SK-N-SH treated with all-trans-retinoic acid at 6 μM for 48 hours (cell line): ENCODE measurements around the gene MAML3.

Experiments
- ARNTL ChIP-seq: fragments of 450-650 bp; formaldehyde crosslinking; IDR thresholded peaks from 2 replicates; pipeline ENCODE4 v1.5.0; 2020; ENCODE audit warnings: low read depth, mild to moderate bottlenecking, moderate library complexity, borderline replicate concordance
- BACH2 ChIP-seq: fragments of 250-450 bp; sonication (Bioruptor Pico); IDR thresholded peaks from 2 replicates; pipeline ENCODE4 v1.9.0; 2021; ENCODE audit warnings: mild to moderate bottlenecking, borderline replicate concordance
- CSRNP3 ChIP-seq: fragments of 250-450 bp; sonication (Bioruptor Pico); IDR thresholded peaks from 2 replicates; pipeline ENCODE4 v1.5.1; 2021; ENCODE audit warnings: mild to moderate bottlenecking, moderate library complexity
- GLIS3 ChIP-seq: fragments of 250-450 bp; sonication (Bioruptor Pico); IDR thresholded peaks from 2 replicates; pipeline ENCODE4 v1.5.0; 2020; ENCODE audit warnings: mild to moderate bottlenecking, moderate library complexity
- OSR1 ChIP-seq: fragments of 250-450 bp; sonication (Bioruptor Pico); IDR thresholded peaks from 2 replicates; pipeline ENCODE4 v1.8.0; 2022; ENCODE audit warnings: moderate library complexity, mild to moderate bottlenecking, inconsistent platforms
- PATZ1 ChIP-seq: fragments of 250-450 bp; sonication (Bioruptor Pico); IDR thresholded peaks from 2 replicates; pipeline ENCODE4 v1.8.0; 2020; ENCODE audit warnings: mild to moderate bottlenecking, moderate library complexity, borderline replicate concordance
- PPARA ChIP-seq: fragments of 250-450 bp; sonication (Bioruptor Pico); IDR thresholded peaks from 2 replicates; pipeline ENCODE4 v1.5.0; 2020; ENCODE audit warnings: mild to moderate bottlenecking, borderline replicate concordance
- RARB ChIP-seq: fragments of 250-450 bp; sonication (Bioruptor Pico); IDR thresholded peaks from 2 replicates; pipeline ENCODE4 v1.8.0; 2021; ENCODE audit warnings: mild to moderate bottlenecking, moderate library complexity
- SNAI2 ChIP-seq: fragments of 250-450 bp; sonication (Bioruptor Pico); IDR thresholded peaks from 2 replicates; pipeline ENCODE4 v1.5.0; 2020; ENCODE audit warnings: mild to moderate bottlenecking, moderate library complexity
- ZFP3 ChIP-seq: fragments of 250-450 bp; sonication (Bioruptor Pico); IDR thresholded peaks from 2 replicates; pipeline ENCODE4 v1.5.0; 2020; ENCODE audit warnings: mild to moderate bottlenecking, moderate library complexity
- ZNF70 ChIP-seq: fragments of 450-650 bp; formaldehyde crosslinking; IDR thresholded peaks from 2 replicates; pipeline ENCODE4 v1.5.0; 2020; ENCODE audit warnings: mild to moderate bottlenecking, moderate library complexity
- TF ChIP-seq, protein P1 (sequence below): fragments of 250-450 bp; sonication (Bioruptor Pico); IDR thresholded peaks from 2 replicates; pipeline ENCODE4 v1.5.1; 2020; ENCODE audit warnings: low read depth, mild to moderate bottlenecking, moderate library complexity

- no peak for TF ChIP-seq ARNTL
- TF ChIP-seq ZFP3: no peak
- no peak for TF ChIP-seq RARB (CRISPR knock-in tag)
- no peak for TF ChIP-seq CSRNP3
- TF ChIP-seq, protein P1, sequence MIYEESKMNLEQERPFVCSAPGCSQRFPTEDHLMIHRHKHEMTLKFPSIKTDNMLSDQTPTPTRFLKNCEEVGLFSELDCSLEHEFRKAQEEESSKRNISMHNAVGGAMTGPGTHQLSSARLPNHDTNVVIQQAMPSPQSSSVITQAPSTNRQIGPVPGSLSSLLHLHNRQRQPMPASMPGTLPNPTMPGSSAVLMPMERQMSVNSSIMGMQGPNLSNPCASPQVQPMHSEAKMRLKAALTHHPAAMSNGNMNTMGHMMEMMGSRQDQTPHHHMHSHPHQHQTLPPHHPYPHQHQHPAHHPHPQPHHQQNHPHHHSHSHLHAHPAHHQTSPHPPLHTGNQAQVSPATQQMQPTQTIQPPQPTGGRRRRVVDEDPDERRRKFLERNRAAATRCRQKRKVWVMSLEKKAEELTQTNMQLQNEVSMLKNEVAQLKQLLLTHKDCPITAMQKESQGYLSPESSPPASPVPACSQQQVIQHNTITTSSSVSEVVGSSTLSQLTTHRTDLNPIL (CRISPR knock-in tag): no peak
- no peak for TF ChIP-seq ZNF70 (CRISPR knock-in tag)
- TF ChIP-seq SNAI2: no peak
- no peak for TF ChIP-seq OSR1
- no peak for TF ChIP-seq PATZ1 (CRISPR knock-in tag)
- TF ChIP-seq BACH2 (CRISPR knock-in tag): no peak
- TF ChIP-seq GLIS3 (CRISPR knock-in tag): no peak
- TF ChIP-seq PPARA (CRISPR knock-in tag): no peak
These were observed 122.9 kb downstream of the MAML3 start for GRCh38 chr4:140031061-140031460.
